ENCODE results near the gene TIMM9.
A peak's percentile ranks its signal among the peaks of the same experiment; 100 is the strongest.
"Not testable (repeated sequence)": the region's sequence is repeated elsewhere in the genome, so short reads cannot be mapped to it uniquely, and the experiment has no call there.

Gene TIMM9

GRCh38 chr14:58439476-58439875, 12.1 kb upstream of the TIMM9 start:
- Histone ChIP-seq H3K4me1 (ENCODE audit: control insufficient read depth in 1 of 2, insufficient read depth in 2 of 2, low read length in 2 of 2) (no peaks in the 10 kb centered on the region), H3K27ac (ENCODE audit: low read length) (no peak overlapping the region), H3K4me3 (ENCODE audit: low read depth in 1 of 2, low read length in 2 of 2) (no peak overlapping the region), H3K36me3 (ENCODE audit: control insufficient read depth in 1 of 2, insufficient read depth in 2 of 2, low read length in 2 of 2) (peaks cover 17 to 66% of the 10 kb centered on the region in 2 donors), H3K27me3 (ENCODE audit: low read depth, low read length) (no peaks in the 10 kb centered on the region), H3K9me3 (ENCODE audit: control insufficient read depth in 1 of 2, low read length in 2 of 2) (no peaks in the 10 kb centered on the region)

DNA sequence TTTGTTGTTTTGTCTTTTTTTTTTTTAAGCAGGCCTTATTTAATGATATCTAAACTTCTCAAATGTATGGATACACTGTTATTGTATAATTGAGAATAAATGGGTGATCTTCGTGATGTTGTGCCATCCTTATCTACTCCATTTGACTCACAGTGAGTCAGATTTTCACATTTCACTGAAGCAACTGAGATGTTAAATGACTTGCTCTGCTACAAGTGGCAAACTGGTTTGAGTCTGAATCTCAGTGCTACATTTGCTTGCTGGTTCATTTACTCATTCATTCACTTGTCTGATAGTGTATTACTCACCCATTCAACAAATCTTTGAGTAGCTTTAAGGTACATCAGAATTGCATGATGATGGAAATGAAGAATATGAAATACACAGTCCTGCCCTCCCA, 2.8 kb upstream of the TIMM9 start:
- Histone ChIP-seq H3K27ac (ENCODE audit: low read length) (no peak overlapping the region), H3K9me3 (ENCODE audit: control insufficient read depth in 1 of 2, low read length in 2 of 2) (no peaks in the 10 kb centered on the region), H3K36me3 (ENCODE audit: control insufficient read depth in 1 of 2, insufficient read depth in 2 of 2, low read length in 2 of 2) (peaks cover 4 to 25% of the 10 kb centered on the region in 2 donors), H3K4me3 (ENCODE audit: low read depth in 1 of 2, low read length in 2 of 2) (no peak overlapping the region), H3K4me1 (ENCODE audit: control insufficient read depth in 1 of 2, insufficient read depth in 2 of 2, low read length in 2 of 2) (peaks cover 4 to 25% of the 10 kb centered on the region in 2 donors), H3K27me3 (ENCODE audit: low read depth, low read length) (no peaks in the 10 kb centered on the region)

- H3K36me3 ChIP-seq (ENCODE audit: control insufficient read depth in 1 of 2, insufficient read depth in 2 of 2, low read length in 2 of 2): peaks cover under 1 to 12% of the 10 kb centered on the region in 2 donors
- H3K27me3 ChIP-seq (ENCODE audit: low read depth, low read length): no peaks in the 10 kb centered on the region
- H3K27ac ChIP-seq (ENCODE audit: low read length): peak overlapping the region; percentile 100
- peaks cover 4 to 25% of the 10 kb centered on the region in 2 donors for H3K4me1 ChIP-seq (ENCODE audit: control insufficient read depth in 1 of 2, insufficient read depth in 2 of 2, low read length in 2 of 2)
- no peaks in the 10 kb centered on the region for H3K9me3 ChIP-seq (ENCODE audit: control insufficient read depth in 1 of 2, low read length in 2 of 2)
- H3K4me3 ChIP-seq (ENCODE audit: low read depth in 1 of 2, low read length in 2 of 2): peak overlapping the region; percentile 98 to 99
Observed at GRCh38 chr14:58428118-58428683, 870 bp upstream of the TIMM9 start.

GRCh38 chr14:58426670-58427280, 556 bp downstream of the TIMM9 start:
- H3K27ac ChIP-seq (ENCODE audit: low read length): peak overlapping the region; percentile 100
- peaks cover 4 to 25% of the 10 kb centered on the region in 2 donors for H3K4me1 ChIP-seq (ENCODE audit: control insufficient read depth in 1 of 2, insufficient read depth in 2 of 2, low read length in 2 of 2)
- H3K36me3 ChIP-seq (ENCODE audit: control insufficient read depth in 1 of 2, insufficient read depth in 2 of 2, low read length in 2 of 2): peaks cover under 1 to 3% of the 10 kb centered on the region in 2 donors
- no peaks in the 10 kb centered on the region for H3K27me3 ChIP-seq (ENCODE audit: low read depth, low read length)
- H3K9me3 ChIP-seq (ENCODE audit: control insufficient read depth in 1 of 2, low read length in 2 of 2): no peaks in the 10 kb centered on the region
- peak overlapping the region; percentile 98 to 99 for H3K4me3 ChIP-seq (ENCODE audit: low read depth in 1 of 2, low read length in 2 of 2)

GRCh38 chr14:58416934-58417333, 10.4 kb downstream of the TIMM9 start:
- H3K36me3 ChIP-seq (ENCODE audit: control insufficient read depth in 1 of 2, insufficient read depth in 2 of 2, low read length in 2 of 2): peaks cover 25 to 28% of the 10 kb centered on the region in 2 donors

GRCh38 chr14:58415636-58416547, 11.4 kb downstream of the TIMM9 start:
- H3K4me3 ChIP-seq (ENCODE audit: low read depth in 1 of 2, low read length in 2 of 2): no peak overlapping the region
- H3K36me3 ChIP-seq (ENCODE audit: control insufficient read depth in 1 of 2, insufficient read depth in 2 of 2, low read length in 2 of 2): peaks cover 16 to 27% of the 10 kb centered on the region in 2 donors
- no peak overlapping the region for H3K27ac ChIP-seq (ENCODE audit: low read length)
- no peaks in the 10 kb centered on the region for H3K4me1 ChIP-seq (ENCODE audit: control insufficient read depth in 1 of 2, insufficient read depth in 2 of 2, low read length in 2 of 2)
- no peaks in the 10 kb centered on the region for H3K9me3 ChIP-seq (ENCODE audit: control insufficient read depth in 1 of 2, low read length in 2 of 2)
- H3K27me3 ChIP-seq (ENCODE audit: low read depth, low read length): no peaks in the 10 kb centered on the region

More at GRCh38 chr14:58416934-58417333, 10.4 kb downstream of the TIMM9 start:
- H3K4me1 ChIP-seq (ENCODE audit: control insufficient read depth in 1 of 2, insufficient read depth in 2 of 2, low read length in 2 of 2); H3K27me3 ChIP-seq (ENCODE audit: low read depth, low read length); H3K9me3 ChIP-seq (ENCODE audit: control insufficient read depth in 1 of 2, low read length in 2 of 2); H3K4me3 ChIP-seq (ENCODE audit: low read depth in 1 of 2, low read length in 2 of 2); H3K27ac ChIP-seq (ENCODE audit: low read length): not testable (repeated sequence)

DNA sequence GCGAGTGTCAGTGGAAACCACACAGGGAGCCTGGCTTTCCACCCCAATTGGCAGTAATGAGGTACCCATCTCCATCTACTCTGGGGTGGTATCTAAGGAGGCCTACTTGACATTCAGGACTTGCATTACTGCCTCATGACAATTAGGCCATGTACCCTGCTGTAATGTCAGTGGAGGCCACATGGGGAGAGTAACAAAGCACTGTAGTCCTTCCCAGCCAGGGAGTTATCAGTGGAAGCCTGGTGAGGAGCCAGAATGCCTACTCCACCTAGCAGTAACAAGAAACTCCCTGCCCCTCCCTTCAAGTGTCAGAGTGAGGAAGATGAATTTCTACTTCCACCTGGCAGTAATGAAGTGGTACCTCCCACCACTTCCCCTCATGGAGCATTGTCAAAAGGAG, 12.5 kb downstream of the TIMM9 start:
- no peaks in the 10 kb centered on the region for H3K27me3 ChIP-seq (ENCODE audit: low read depth, low read length)
- peaks cover 19 to 35% of the 10 kb centered on the region in 2 donors for H3K36me3 ChIP-seq (ENCODE audit: control insufficient read depth in 1 of 2, insufficient read depth in 2 of 2, low read length in 2 of 2)
- H3K4me1 ChIP-seq (ENCODE audit: control insufficient read depth in 1 of 2, insufficient read depth in 2 of 2, low read length in 2 of 2): no peaks in the 10 kb centered on the region
- no peak overlapping the region for H3K27ac ChIP-seq (ENCODE audit: low read length)
- no peak overlapping the region for H3K4me3 ChIP-seq (ENCODE audit: low read depth in 1 of 2, low read length in 2 of 2)
- no peaks in the 10 kb centered on the region for H3K9me3 ChIP-seq (ENCODE audit: control insufficient read depth in 1 of 2, low read length in 2 of 2)

GRCh38 chr14:58408681-58409215, 18.6 kb downstream of the TIMM9 start:
- peaks cover 24 to 32% of the 10 kb centered on the region in 2 donors for H3K36me3 ChIP-seq (ENCODE audit: control insufficient read depth in 1 of 2, insufficient read depth in 2 of 2, low read length in 2 of 2)
- no peak overlapping the region for H3K27ac ChIP-seq (ENCODE audit: low read length)
- no peaks in the 10 kb centered on the region for H3K4me1 ChIP-seq (ENCODE audit: control insufficient read depth in 1 of 2, insufficient read depth in 2 of 2, low read length in 2 of 2)
- no peaks in the 10 kb centered on the region for H3K9me3 ChIP-seq (ENCODE audit: control insufficient read depth in 1 of 2, low read length in 2 of 2)
- H3K4me3 ChIP-seq (ENCODE audit: low read depth in 1 of 2, low read length in 2 of 2): no peak overlapping the region
- no peaks in the 10 kb centered on the region for H3K27me3 ChIP-seq (ENCODE audit: low read depth, low read length)

DNA sequence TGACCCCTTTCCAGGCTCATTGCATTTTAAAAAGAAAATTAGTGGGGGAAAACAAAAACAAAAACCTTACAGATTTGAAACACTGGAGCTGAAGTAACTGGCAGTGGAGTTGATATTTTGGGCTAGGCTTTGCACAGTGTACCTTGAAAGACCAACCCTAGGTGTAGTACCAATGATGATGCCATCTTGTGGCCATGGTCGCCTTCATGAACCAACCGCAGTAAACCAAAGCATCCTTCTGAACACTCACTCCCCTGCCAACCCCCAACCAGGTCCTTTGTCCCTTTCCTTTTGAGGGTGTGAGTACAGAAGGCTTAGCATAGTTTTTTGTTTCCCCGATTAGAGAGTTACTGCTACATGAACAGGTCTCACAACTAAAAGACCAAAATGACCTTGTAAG, 25.7 kb downstream of the TIMM9 start:
- no peak overlapping the region for H3K4me3 ChIP-seq (ENCODE audit: low read depth in 1 of 2, low read length in 2 of 2)
- no peak overlapping the region for H3K27ac ChIP-seq (ENCODE audit: low read length)
- no peaks in the 10 kb centered on the region for H3K27me3 ChIP-seq (ENCODE audit: low read depth, low read length)
- H3K36me3 ChIP-seq (ENCODE audit: control insufficient read depth in 1 of 2, insufficient read depth in 2 of 2, low read length in 2 of 2): no peaks in the 10 kb centered on the region
- no peaks in the 10 kb centered on the region for H3K4me1 ChIP-seq (ENCODE audit: control insufficient read depth in 1 of 2, insufficient read depth in 2 of 2, low read length in 2 of 2)
- no peaks in the 10 kb centered on the region for H3K9me3 ChIP-seq (ENCODE audit: control insufficient read depth in 1 of 2, low read length in 2 of 2)

DNA sequence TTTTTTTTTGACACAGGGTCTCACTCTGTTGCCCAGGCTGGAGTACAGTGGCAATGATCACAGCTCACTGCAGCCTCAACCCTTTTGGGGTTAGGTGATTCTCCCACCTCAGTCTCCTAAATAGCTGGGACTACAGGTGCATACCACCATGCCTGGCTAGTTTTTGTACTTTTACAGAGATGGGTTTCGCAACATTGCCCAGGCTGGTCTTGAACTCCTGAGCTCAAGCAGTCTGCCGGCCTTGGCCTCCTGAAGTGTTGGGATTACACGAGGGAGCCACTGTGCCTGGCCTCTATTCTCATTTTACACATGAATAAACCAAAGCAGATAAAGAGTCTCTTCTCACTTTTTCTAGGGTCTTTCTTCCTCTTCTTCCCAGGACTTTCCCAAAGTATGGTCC, 28.4 kb downstream of the TIMM9 start:
- Histone ChIP-seq H3K36me3 (ENCODE audit: control insufficient read depth in 1 of 2, insufficient read depth in 2 of 2, low read length in 2 of 2) (no peaks in the 10 kb centered on the region), H3K9me3 (ENCODE audit: control insufficient read depth in 1 of 2, low read length in 2 of 2) (no peaks in the 10 kb centered on the region), H3K27ac (ENCODE audit: low read length) (no peak overlapping the region), H3K27me3 (ENCODE audit: low read depth, low read length) (no peaks in the 10 kb centered on the region), H3K4me1 (ENCODE audit: control insufficient read depth in 1 of 2, insufficient read depth in 2 of 2, low read length in 2 of 2) (no peaks in the 10 kb centered on the region), H3K4me3 (ENCODE audit: low read depth in 1 of 2, low read length in 2 of 2) (no peak overlapping the region)

GRCh38 chr14:58398495-58398894, 28.8 kb downstream of the TIMM9 start:
- Histone ChIP-seq H3K4me1 (ENCODE audit: control insufficient read depth in 1 of 2, insufficient read depth in 2 of 2, low read length in 2 of 2) (no peaks in the 10 kb centered on the region), H3K36me3 (ENCODE audit: control insufficient read depth in 1 of 2, insufficient read depth in 2 of 2, low read length in 2 of 2) (no peaks in the 10 kb centered on the region), H3K27ac (ENCODE audit: low read length) (no peak overlapping the region), H3K4me3 (ENCODE audit: low read depth in 1 of 2, low read length in 2 of 2) (no peak overlapping the region), H3K27me3 (ENCODE audit: low read depth, low read length) (no peaks in the 10 kb centered on the region), H3K9me3 (ENCODE audit: control insufficient read depth in 1 of 2, low read length in 2 of 2) (no peaks in the 10 kb centered on the region)

Measured in muscle layer of duodenum (tissue), 2 donors.